Testis (tissue), 3 donors: Measurements from ENCODE around the gene RUNDC1. TPM values are rescaled to one million over a fixed set of nuclear protein-coding genes. Genes with fewer than 3 reads are reported as not detected.

Source experiments
- DNase-seq: peaks from one replicate; pipeline ENCODE4 v3.0.0-alpha.2; 2019
- H3K27ac ChIP-seq, 2 donors: fragments of 200-600 bp; sonication (generic); one replicate each; pipeline ENCODE4 v1.5.1; 2019
- H3K27me3 ChIP-seq: fragments of 200-600 bp; sonication (generic); one replicate; pipeline ENCODE4 v1.5.1; 2019
- H3K36me3 ChIP-seq: fragments of 200-600 bp; sonication (generic); one replicate; pipeline ENCODE4 v1.5.1; 2017; ENCODE audit warnings: low read depth; ENCODE audit errors: missing control alignments
- H3K4me1 ChIP-seq: fragments of 200-600 bp; sonication (generic); one replicate; pipeline ENCODE4 v1.5.1; 2019
- H3K4me3 ChIP-seq, 2 donors: fragments of 200-600 bp; sonication (generic); one replicate each; pipeline ENCODE4 v1.5.1; 2017 to 2019
- H3K9me3 ChIP-seq: fragments of 200-600 bp; sonication (generic); one replicate; pipeline ENCODE4 v1.5.1; 2017
- CTCF ChIP-seq, 3 experiments: fragments of 450-650 bp in 2 of 3; fragments of 200-600 bp in 1 of 3; sonication (generic) in 1 of 3; IDR thresholded peaks; one replicate each; pipeline ENCODE4 v1.5.1; 2016 to 2019; ENCODE audit warnings: antibody characterized with exemption in 3 of 3, mild to moderate bottlenecking in 2 of 3, moderate library complexity in 1 of 3
- POLR2A ChIP-seq: fragments of 450-650 bp; IDR thresholded peaks from one replicate; pipeline ENCODE4 v1.6.1; 2017; ENCODE audit warnings: antibody characterized with exemption, mild to moderate bottlenecking, moderate library complexity
- WGBS, 2 donors: methylation state at CpG; one replicate each; pipeline ENCODE4 v1.1.5; 2018; 5-methylcytosine and 5-hydroxymethylcytosine counted together
- intact Hi-C: fragments of 100-400 bp; cut with DNase I; formaldehyde crosslinking; loops from one replicate; pipeline ENCODE4 v1.15.1; 2023; ENCODE audit warnings: low total_unique reads
- polyA plus RNA-seq: library from polyadenylated mRNA; stranded (reverse); fragments of 350-450 nt; fragmentation: Illumina TruSeq; extraction: RNeasy Lipid Tissue Mini Kit (QIAGEN cat#74804); gene quantifications from one replicate; pipeline ENCODE4 v1.2.3, GENCODE V29; 2014; ENCODE audit warnings: low read depth, low replicate concordance; ENCODE audit not compliant: insufficient read depth
- total RNA-seq, 2 donors: library from RNA; depleted of rRNA; stranded (reverse); fragments of >200 nt; gene quantifications; one replicate each; pipeline ENCODE4 v1.2.3, GENCODE V29; 2016

Gene RUNDC1
- total and polyA plus RNA-seq, 3 donors from 2014 or later, result 17.5 to 20.2 (median 18.5) TPM

- intact Hi-C loops, result no loop called here
- H3K9me3 ChIP-seq, result no peaks in the 10 kb centered on the region
- H3K27me3 ChIP-seq, result no peaks in the 10 kb centered on the region
- 27 to 29% methylated on average over 21 of the region's 21 CpGs for whole genome bisulfite sequencing, 2 donors
- H3K4me3 ChIP-seq, result peak within 1 kb of the TSS; percentile 78 to 96
- H3K27ac ChIP-seq, result peak within 1 kb of the TSS; percentile 37 to 87
- peaks cover 11% of the 10 kb centered on the region for H3K4me1 ChIP-seq
- DNase-seq, result peak; percentile 43
- no peaks in the 10 kb centered on the region for H3K36me3 ChIP-seq
- TF ChIP-seq CTCF (IDR thresholded peaks at IDR 0.05) (no peak), POLR2A (no peak)
These were observed 673 bp upstream of the RUNDC1 start, which contains the start of gene PTGES3L for GRCh38 chr17:42979511-42980273. Gene PTGES3L (minus strand): TSS chr17:42980080. CDS start chr17:42980053, 27 bp downstream.

DNA sequence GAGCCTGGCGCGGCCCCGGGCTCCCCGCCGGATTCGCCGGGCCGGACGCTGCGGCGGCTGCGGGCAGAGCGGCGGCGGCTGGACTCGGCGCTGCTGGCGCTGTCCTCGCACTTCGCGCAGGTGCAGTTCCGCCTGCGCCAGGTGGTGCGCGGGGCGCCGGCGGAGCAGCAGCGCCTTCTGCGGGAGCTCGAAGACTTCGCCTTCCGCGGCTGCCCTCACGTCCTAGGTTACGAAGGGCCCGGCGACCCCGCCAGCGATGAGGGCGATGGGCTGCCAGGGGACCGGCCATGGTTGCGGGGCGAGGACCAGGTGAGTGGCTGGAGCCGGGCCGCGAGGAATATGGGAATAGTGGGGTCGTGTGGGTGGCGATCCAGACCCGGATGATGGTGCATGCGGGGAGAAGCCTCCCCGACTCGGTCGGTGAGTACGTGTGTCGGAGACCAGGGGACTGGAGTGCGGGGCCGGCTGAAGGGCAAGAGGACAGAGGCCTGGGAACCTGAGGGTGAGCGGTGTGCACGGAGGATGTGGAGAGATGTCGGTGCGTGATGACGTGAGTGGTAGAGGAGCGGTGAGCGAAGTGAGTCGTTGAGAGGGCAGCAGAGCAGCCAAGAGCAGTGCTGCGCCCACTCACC is 517 bp downstream of the RUNDC1 start:
- Histone ChIP-seq H3K27me3 (no peaks in the 10 kb centered on the region), H3K27ac (peak overlapping the region; percentile 37 to 87), H3K36me3 (no peaks in the 10 kb centered on the region), H3K9me3 (no peaks in the 10 kb centered on the region), H3K4me3 (peak overlapping the region; percentile 78 to 96), H3K4me1 (peaks cover 11% of the 10 kb centered on the region)
- WGBS, 2 donors, result 0% methylated on average over 19 to 67 of the region's 67 CpGs
- intact Hi-C loops, result no loop called here
- TF ChIP-seq POLR2A (no peak), CTCF (IDR thresholded peaks at IDR 0.05) (no peak)
- peak; percentile 72 for DNase-seq

DNA sequence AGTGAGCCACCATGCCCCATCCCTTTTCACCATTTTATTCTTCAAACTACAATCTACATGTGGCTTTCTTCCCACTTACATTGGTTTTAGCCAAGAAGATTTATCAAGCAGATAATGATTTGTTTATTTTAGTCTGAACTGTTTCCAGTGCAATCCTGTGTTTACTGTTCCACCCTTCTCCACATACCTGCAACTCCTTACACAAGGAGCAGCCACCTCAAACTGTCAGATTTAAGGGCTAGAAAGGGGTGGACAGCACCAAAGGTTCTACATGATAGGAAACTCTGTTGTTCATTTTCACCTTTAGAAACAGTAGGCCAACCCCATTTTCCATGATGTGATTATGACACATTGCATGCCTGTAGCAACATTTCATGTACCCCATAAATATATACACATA is 1.9 kb downstream of the RUNDC1 start:
- H3K27me3 ChIP-seq, result no peaks in the 10 kb centered on the region
- H3K36me3 ChIP-seq, result no peaks in the 10 kb centered on the region
- no peak overlapping the region for H3K27ac ChIP-seq
- TF ChIP-seq POLR2A, result no peak
- TF ChIP-seq CTCF (IDR thresholded peaks at IDR 0.05), result no peak
- no peak for DNase-seq
- intact Hi-C loops, result no loop called here
- H3K9me3 ChIP-seq, result no peaks in the 10 kb centered on the region
- peaks cover 11% of the 10 kb centered on the region for H3K4me1 ChIP-seq
- H3K4me3 ChIP-seq, result no peak overlapping the region

GRCh38 chr17:42985225-42985624 is 4.9 kb downstream of the RUNDC1 start:
- TF ChIP-seq CTCF (IDR thresholded peaks at IDR 0.05) (no peak), POLR2A (no peak)
- H3K36me3 ChIP-seq, result no peaks in the 10 kb centered on the region
- peaks cover 6% of the 10 kb centered on the region for H3K4me1 ChIP-seq
- H3K4me3 ChIP-seq, result no peak overlapping the region
- H3K27ac ChIP-seq, result no peak overlapping the region
- no peak for DNase-seq
- H3K27me3 ChIP-seq, result no peaks in the 10 kb centered on the region
- 0% methylated on average over 1 of the region's 1 CpG for WGBS, 2 donors
- intact Hi-C loops, result no loop called here
- no peaks in the 10 kb centered on the region for H3K9me3 ChIP-seq
